ENCODE measurements around the gene AJM1.
"Not testable (repeated sequence)": the region's sequence is repeated elsewhere in the genome, so short reads cannot be mapped to it uniquely, and the experiment has no call there.

Gene AJM1

DNA sequence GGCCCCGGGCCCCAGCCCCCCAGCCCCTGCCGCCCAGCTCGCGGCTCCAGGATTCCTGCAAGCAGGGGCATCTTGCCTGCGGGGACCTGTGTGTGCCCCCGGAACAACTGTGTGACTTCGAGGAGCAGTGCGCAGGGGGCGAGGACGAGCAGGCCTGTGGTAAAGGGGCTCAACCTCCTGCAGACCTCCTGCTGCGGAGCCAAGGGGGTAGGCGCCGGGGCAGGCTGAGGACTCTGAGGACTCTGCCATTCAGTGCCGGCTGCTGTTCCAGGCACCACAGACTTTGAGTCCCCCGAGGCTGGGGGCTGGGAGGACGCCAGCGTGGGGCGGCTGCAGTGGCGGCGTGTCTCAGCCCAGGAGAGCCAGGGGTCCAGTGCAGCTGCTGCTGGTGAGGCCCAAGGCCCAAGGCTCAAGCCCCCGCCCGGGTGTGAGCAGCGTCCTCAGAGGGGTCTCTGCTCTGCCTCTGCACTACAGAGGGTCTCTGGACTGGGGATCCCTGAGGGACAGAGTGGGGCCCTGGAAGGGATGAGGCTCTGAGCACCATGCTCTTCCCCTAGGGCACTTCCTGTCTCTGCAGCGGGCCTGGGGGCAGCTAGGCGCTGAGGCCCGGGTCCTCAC, 13.3 kb downstream of the AJM1 start:
- DNase-seq (ENCODE audit: low read depth in 3 of 3), result no peak

GRCh38 chr9:136856079-136856476, 13.8 kb downstream of the AJM1 start:
- no peak for DNase-seq (ENCODE audit: low read depth in 3 of 3)

DNA sequence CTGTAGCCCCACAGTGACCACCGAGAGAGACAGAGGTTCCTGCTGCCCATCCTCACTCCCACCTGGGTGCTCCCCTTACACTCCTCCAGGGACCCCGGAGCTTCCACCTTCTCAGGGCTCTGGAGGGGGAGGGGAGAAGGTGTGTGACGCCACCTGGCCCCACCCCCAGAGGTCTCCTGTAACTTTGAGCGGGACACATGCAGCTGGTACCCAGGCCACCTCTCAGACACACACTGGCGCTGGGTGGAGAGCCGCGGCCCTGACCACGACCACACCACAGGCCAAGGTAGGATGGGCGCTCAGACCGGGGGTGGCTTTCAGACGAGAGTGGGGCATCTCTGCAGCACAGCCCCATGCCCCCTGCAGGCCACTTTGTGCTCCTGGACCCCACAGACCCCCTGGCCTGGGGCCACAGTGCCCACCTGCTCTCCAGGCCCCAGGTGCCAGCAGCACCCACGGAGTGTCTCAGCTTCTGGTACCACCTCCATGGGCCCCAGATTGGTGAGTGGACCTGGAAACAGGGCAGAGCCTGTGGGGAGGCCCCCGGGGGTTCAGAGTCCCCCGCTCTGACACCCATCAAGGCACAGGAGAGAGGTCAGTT, 14.4 kb downstream of the AJM1 start:
- DNase-seq (ENCODE audit: low read depth in 3 of 3), result no peak

GRCh38 chr9:136857166-136857565, 14.9 kb downstream of the AJM1 start:
- no peak for DNase-seq (ENCODE audit: low read depth in 3 of 3)

- DNase-seq (ENCODE audit: low read depth in 3 of 3), result no peak
These were observed 15.5 kb downstream of the AJM1 start for GRCh38 chr9:136857581-136858412.

DNA sequence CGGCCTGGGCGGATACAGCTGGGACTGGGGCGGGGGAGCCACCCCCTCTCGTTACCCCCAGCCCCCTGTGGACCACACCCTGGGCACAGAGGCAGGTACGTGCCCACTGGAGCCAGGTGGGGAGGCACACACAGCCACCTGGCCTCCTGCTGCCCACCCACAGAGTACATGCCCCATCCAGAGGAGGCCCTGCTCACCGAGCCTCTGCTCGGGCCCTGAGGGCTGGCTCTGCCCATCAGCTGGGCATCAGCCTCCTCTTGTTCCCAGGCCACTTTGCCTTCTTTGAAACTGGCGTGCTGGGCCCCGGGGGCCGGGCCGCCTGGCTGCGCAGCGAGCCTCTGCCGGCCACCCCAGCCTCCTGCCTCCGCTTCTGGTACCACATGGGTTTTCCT, 16.2 kb downstream of the AJM1 start:
- no peak for DNase-seq (ENCODE audit: low read depth in 3 of 3)

- no peak for DNase-seq (ENCODE audit: low read depth in 3 of 3)
These were observed 16.8 kb downstream of the AJM1 start for GRCh38 chr9:136858844-136859757.

- DNase-seq (ENCODE audit: low read depth in 3 of 3), result no peak
These were observed 18.3 kb downstream of the AJM1 start for GRCh38 chr9:136860529-136860928.

- DNase-seq (ENCODE audit: low read depth in 3 of 3), result no peak
These were observed 18.9 kb downstream of the AJM1 start for GRCh38 chr9:136860933-136861873.

DNA sequence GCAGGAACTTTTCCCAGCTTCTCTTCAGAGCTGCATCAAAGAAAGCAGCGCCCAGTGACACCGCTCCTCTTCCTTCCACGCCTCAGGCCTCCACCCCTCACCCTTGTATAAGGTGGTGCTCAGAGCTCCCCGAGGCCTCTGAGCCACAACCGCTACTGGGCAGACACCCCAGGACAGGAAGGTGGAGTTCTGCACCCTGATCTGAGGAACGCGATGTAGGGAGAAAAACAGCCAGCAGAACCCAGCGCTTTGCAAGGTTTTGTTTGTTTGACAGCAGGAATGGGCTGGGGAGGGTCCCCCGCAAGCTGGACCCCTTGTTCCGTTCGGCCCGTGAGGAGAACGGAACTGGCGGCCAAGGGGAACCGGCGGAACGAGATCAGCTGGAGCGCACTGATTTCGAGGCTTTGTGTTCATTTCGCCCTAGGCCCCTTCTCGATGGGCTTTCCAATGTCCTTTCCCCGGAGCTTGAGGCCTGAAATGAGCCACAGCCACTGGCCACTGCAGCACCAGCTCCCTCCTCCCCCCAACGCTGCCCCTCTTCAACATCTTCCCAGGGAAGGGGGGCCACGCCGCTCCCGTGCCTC, 19.7 kb downstream of the AJM1 start:
- no peak for DNase-seq (ENCODE audit: low read depth in 3 of 3)

GRCh38 chr9:136862849-136863622, 20.8 kb downstream of the AJM1 start:
- no peak for DNase-seq (ENCODE audit: low read depth in 3 of 3)

DNA sequence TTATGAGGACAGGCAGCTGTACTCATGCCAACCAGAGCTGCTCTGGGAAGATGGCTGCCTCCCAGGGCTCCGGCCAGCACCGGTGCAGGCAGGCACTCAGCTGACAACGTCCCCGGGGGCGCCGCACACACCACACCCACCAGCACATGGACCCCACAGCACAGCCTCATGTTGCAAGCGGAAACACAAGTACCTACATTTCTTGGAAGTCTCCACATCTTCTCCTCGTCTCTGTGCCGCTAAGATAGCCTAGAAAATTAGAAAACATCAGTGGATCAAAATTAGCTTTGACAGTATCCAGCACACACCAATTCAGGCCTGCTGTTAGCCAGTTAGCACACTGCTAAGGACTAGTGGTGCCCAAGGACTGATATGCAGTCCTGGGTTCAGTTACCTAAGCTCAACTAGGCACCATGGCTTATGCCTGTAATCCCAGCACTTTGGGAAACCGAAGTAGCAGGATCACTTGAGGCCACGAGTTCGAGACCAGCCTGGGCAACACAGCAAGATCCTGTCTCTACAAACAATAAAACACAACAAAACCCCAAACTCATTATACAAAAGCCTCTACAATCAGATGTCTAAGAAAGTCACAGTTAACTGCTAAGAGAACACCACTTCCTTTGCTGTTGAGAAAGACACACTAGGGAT, 21.5 kb downstream of the AJM1 start:
- DNase-seq (ENCODE audit: low read depth in 3 of 3), result no peak

- no peak for DNase-seq (ENCODE audit: low read depth in 3 of 3)
These were observed 22.9 kb downstream of the AJM1 start for GRCh38 chr9:136865041-136865767.

DNA sequence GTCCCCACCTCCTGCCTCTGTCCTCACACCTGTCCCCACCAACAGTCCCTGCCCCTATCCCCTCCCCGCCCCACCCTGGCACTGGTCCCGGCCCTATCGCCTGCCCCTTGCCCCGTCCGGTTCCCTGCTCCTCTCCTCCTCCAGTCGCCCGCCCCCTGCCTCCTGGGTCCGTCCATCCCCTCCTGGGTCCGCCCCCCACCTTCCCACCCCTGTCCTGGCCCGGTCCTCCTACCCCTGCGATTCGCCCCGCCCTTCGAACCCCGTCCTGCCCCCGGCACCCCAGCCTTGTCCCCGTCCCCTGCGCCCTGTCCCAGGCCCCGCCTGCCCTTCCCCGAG, 23.5 kb downstream of the AJM1 start:
- no peak for DNase-seq (ENCODE audit: low read depth in 3 of 3)

GRCh38 chr9:136866898-136867421, 24.7 kb downstream of the AJM1 start:
- DNase-seq (ENCODE audit: low read depth in 3 of 3), result not testable (repeated sequence)

GRCh38 chr9:136867480-136867879, 25.2 kb downstream of the AJM1 start:
- no peak for DNase-seq (ENCODE audit: low read depth in 3 of 3)

GRCh38 chr9:136867917-136868316, 25.6 kb downstream of the AJM1 start:
- no peak for DNase-seq (ENCODE audit: low read depth in 3 of 3)

DNA sequence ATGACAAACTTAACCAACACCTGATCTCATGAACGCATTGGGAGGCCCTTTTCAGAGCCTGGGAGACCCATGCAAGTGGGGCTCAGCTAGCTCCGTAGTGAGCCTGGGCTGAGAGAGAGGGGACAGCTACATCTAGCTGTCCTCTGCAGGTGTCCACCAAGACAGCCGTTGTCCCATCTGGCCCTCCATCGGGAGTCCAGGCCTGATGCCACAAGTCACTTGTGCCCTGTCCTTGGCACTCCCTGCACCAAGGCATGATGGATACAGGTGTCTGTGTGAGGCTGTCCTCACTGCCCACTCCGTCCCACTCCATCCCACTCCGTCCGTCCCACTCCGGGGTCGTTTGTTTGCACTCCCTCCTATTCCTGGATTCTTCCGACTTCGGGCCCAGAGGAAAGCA, 26.4 kb downstream of the AJM1 start:
- DNase-seq (ENCODE audit: low read depth in 3 of 3), result no peak
